Measurements from ENCODE around the gene PCSK9.

DNA sequence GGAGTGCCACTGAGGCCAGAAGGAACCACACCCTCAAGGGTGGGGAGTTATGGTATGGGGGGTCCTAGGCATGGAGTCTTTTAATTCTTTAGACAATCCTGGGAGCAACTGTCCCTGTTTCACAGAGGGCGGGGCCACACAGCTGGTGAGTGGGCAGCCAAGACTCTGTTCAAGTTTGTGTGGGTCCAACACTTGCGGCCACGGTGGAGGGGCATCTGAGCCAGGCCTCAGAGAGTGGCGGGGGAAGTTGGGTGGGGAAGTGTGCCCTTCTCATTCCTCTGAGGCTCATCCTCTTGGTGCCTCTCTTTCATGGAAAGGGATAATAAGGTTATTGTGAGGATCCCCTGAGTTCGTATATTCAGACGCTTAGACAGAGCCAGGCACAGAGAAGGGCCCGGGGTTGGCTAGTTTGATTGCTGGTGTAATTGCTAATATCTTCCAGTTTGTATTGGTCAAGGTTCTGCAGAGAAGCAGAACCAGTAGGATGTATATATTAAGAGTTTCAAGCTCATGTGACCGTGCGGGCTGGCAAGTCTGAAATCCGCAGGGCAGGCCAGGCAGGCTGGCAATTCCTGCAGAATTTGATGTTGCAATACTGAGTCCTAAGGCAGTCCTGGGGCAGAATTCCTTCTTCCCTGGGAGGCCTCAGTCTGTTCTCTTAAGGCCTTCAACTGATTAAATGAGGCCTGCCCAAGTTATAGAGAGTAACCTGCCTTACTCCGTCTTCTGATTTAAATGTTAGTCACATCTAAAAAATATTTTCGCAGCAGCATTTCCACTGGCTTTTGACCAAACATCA is 15.9 kb downstream of the PCSK9 start:
- TF ChIP-seq, protein P1, sequence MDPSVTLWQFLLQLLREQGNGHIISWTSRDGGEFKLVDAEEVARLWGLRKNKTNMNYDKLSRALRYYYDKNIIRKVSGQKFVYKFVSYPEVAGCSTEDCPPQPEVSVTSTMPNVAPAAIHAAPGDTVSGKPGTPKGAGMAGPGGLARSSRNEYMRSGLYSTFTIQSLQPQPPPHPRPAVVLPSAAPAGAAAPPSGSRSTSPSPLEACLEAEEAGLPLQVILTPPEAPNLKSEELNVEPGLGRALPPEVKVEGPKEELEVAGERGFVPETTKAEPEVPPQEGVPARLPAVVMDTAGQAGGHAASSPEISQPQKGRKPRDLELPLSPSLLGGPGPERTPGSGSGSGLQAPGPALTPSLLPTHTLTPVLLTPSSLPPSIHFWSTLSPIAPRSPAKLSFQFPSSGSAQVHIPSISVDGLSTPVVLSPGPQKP (IDR thresholded peaks at IDR 0.05; ENCODE audit: low read depth, low read length): no peak
- TF ChIP-seq, protein P2, sequence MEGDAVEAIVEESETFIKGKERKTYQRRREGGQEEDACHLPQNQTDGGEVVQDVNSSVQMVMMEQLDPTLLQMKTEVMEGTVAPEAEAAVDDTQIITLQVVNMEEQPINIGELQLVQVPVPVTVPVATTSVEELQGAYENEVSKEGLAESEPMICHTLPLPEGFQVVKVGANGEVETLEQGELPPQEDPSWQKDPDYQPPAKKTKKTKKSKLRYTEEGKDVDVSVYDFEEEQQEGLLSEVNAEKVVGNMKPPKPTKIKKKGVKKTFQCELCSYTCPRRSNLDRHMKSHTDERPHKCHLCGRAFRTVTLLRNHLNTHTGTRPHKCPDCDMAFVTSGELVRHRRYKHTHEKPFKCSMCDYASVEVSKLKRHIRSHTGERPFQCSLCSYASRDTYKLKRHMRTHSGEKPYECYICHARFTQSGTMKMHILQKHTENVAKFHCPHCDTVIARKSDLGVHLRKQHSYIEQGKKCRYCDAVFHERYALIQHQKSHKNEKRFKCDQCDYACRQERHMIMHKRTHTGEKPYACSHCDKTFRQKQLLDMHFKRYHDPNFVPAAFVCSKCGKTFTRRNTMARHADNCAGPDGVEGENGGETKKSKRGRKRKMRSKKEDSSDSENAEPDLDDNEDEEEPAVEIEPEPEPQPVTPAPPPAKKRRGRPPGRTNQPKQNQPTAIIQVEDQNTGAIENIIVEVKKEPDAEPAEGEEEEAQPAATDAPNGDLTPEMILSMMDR (IDR thresholded peaks at IDR 0.05): no peak
- TF ChIP-seq KDM1A (IDR thresholded peaks at IDR 0.05; ENCODE audit: low read depth) (no peak), CBX2 (IDR thresholded peaks at IDR 0.05; ENCODE audit: borderline replicate concordance, low read depth) (no peak), POLR2A (IDR thresholded peaks at IDR 0.05; ENCODE audit: low read length) (no peak), NPAS2 (CRISPR knock-in tag; IDR thresholded peaks at IDR 0.05; ENCODE audit: borderline replicate concordance) (no peak), SMC3 (IDR thresholded peaks at IDR 0.05) (no peak)
- TF ChIP-seq, protein P3, sequence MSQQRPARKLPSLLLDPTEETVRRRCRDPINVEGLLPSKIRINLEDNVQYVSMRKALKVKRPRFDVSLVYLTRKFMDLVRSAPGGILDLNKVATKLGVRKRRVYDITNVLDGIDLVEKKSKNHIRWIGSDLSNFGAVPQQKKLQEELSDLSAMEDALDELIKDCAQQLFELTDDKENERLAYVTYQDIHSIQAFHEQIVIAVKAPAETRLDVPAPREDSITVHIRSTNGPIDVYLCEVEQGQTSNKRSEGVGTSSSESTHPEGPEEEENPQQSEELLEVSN (IDR thresholded peaks at IDR 0.05; ENCODE audit: borderline replicate concordance, low read depth): no peak

Data from A549 (cell line).